ENCODE measurements around the gene NLK. TPM values are rescaled to one million over a fixed set of nuclear protein-coding genes. Genes with fewer than 3 reads are reported as not detected.

Gene NLK
- total RNA-seq, 1 experiment from 2014 or later, result 12.8 TPM

DNA sequence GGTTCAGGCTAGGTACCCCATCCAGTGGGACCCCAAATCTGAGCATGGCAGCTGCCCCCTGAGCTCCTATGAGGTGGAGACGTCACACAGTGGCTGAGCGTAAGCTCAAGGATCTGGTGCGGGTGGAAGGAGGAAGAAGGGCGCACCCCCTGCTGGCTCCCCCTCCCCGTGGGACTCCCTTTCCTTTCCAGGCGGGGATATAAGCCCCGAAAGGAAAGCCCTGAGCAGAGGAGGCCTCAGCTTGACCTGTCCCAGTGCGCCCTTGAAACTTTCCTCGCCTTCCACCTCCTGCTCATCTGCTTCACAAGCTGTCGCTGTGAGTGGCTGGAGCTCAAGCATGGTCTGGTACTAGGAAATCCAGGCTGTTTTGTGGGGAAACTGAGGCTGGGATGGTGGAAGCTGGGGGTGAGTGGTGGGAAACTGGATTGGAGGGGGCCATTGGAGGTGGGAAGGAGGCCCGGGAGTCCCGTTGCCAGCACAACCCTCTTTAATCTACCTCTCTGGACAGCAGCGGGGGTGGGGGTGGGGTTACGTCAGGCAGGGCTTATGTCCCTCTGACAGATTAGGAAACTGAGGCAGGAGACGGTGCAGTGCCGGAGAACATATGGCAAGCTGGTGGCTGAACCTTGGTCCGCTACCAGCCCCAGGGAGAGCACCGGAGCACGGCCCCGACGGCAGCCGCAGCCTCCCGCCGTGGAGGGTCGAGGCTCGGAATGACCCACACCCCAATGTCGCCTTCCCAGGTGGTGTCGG lies 184.3 kb downstream of the NLK start:
- H3K4me1 ChIP-seq (ENCODE audit: control insufficient read depth in 1 of 2, insufficient read depth in 2 of 2, low read length in 2 of 2), result peaks cover 0 to 26% of the 10 kb centered on the region in 2 experiments
- TF ChIP-seq SP1 (IDR thresholded peaks at IDR 0.05; ENCODE audit: low read depth), result no peak
- no peak for TF ChIP-seq EZH2 (IDR thresholded peaks at IDR 0.05)
- no peak for TF ChIP-seq SRF (IDR thresholded peaks at IDR 0.05; ENCODE audit: low read depth)
- TF ChIP-seq CBX3 (IDR thresholded peaks at IDR 0.05; ENCODE audit: low read depth), result no peak
- no peak for TF ChIP-seq YY1 (IDR thresholded peaks at IDR 0.05; ENCODE audit: extremely low read depth, insufficient replicate concordance, low read depth, low read length)
- TF ChIP-seq ELF1 (IDR thresholded peaks at IDR 0.05; ENCODE audit: borderline replicate concordance, low read depth), result no peak
- no peak for TF ChIP-seq RAD21 (IDR thresholded peaks at IDR 0.05; ENCODE audit: low read depth)
- no peak for TF ChIP-seq CEBPB (IDR thresholded peaks at IDR 0.05; ENCODE audit: low read depth)
- TF ChIP-seq EGR1 (IDR thresholded peaks at IDR 0.05; ENCODE audit: low read depth), result no peak
- TF ChIP-seq ZFX (IDR thresholded peaks at IDR 0.05), result no peak
- BruUV-seq (replicated peaks), result no TSS peak
- peak overlapping the region; percentile 48; the same call in 1 of the 2 replicates for H3K27ac ChIP-seq (ENCODE audit: low read depth, low read length)
- no peaks in the 10 kb centered on the region for H3K27me3 ChIP-seq (ENCODE audit: insufficient read depth, low read length)
- ChIA-PET POLR2A (no interaction called here), RAD21 (ENCODE audit: low non-redundant PET in 1 of 2, low total read pairs in 2 of 2, uncharacterized antibody in 2 of 2, unreplicated experiment in 2 of 2) (no interaction called here), CTCF (no interaction called here)
- no peaks in the 10 kb centered on the region for H3K9me3 ChIP-seq (ENCODE audit: control insufficient read depth in 1 of 2, insufficient read depth in 1 of 2, low read depth in 1 of 2, low read length in 2 of 2)
- H4K20me1 ChIP-seq (ENCODE audit: insufficient read depth), result no peaks in the 10 kb centered on the region
- no peak for ATAC-seq
- H3K4me2 ChIP-seq (ENCODE audit: low read length), result peak overlapping the region; percentile 86
- intact Hi-C loops (cut with micrococcal nuclease), result no loop called here
- no peak for DNase-seq (ENCODE audit: low read depth, low spot score)
- H3K9ac ChIP-seq (ENCODE audit: low read length), result peak overlapping the region; percentile 65; the same call in 1 of the 2 replicates
- no peak overlapping the region for H2AFZ ChIP-seq (ENCODE audit: low read depth, low read length, poor library complexity, severe bottlenecking)
- H3K9me2 ChIP-seq (ENCODE audit: insufficient read depth), result no peaks in the 10 kb centered on the region
- no peaks in the 10 kb centered on the region for H3K36me3 ChIP-seq (ENCODE audit: control insufficient read depth in 1 of 2, insufficient read depth in 2 of 2, low read length in 2 of 2)
- H3K79me2 ChIP-seq (ENCODE audit: insufficient read depth, low read length), result no peaks in the 10 kb centered on the region
- peak overlapping the region; percentile 46 to 60 for H3K4me3 ChIP-seq (replicated peaks in 1 of 2; ENCODE audit: low read depth in 1 of 2, low read length in 2 of 2)

All from HCT116 (cell line).